HG03060 (cell line): ENCODE results near the gene NSL1.
"Not testable (repeated sequence)": the region's sequence is repeated elsewhere in the genome, so short reads cannot be mapped to it uniquely, and the experiment has no call there.

Experiments used
- ATAC-seq: cut with Tn5 transposase; IDR thresholded peaks from one replicate; pipeline ENCODE4 v1.9.1; 2021; ENCODE audit warnings: low read depth, moderate number of reproducible peaks; ENCODE audit not compliant: unreplicated experiment

Gene NSL1

GRCh38 chr1:212785871-212786270, 5.7 kb downstream of the NSL1 start:
- ATAC-seq, result no peak

- ATAC-seq, result no peak
These were observed 7.6 kb downstream of the NSL1 start for GRCh38 chr1:212783976-212784375.

GRCh38 chr1:212782422-212783154, 9.0 kb downstream of the NSL1 start:
- no peak for ATAC-seq

- ATAC-seq, result no peak
These were observed 10.4 kb downstream of the NSL1 start for GRCh38 chr1:212781225-212781624.

- ATAC-seq, result no peak
These were observed 10.8 kb downstream of the NSL1 start for GRCh38 chr1:212780759-212781158.

GRCh38 chr1:212779086-212779485, 12.5 kb downstream of the NSL1 start:
- ATAC-seq, result not testable (repeated sequence)

GRCh38 chr1:212777151-212777550, 14.4 kb downstream of the NSL1 start:
- no peak for ATAC-seq

- ATAC-seq, result no peak
These were observed 16.3 kb downstream of the NSL1 start for GRCh38 chr1:212775241-212775640.

- no peak for ATAC-seq
These were observed 17.0 kb downstream of the NSL1 start for GRCh38 chr1:212774584-212774983.

- ATAC-seq, result no peak
These were observed 18.6 kb downstream of the NSL1 start for GRCh38 chr1:212773011-212773410.

- ATAC-seq, result no peak
These were observed 20.2 kb downstream of the NSL1 start for GRCh38 chr1:212771341-212771740.

- ATAC-seq, result no peak
These were observed 22.0 kb downstream of the NSL1 start for GRCh38 chr1:212769459-212770167.

- not testable (repeated sequence) for ATAC-seq
These were observed 24.8 kb downstream of the NSL1 start for GRCh38 chr1:212766825-212767224.

GRCh38 chr1:212764718-212765281, 26.8 kb downstream of the NSL1 start:
- not testable (repeated sequence) for ATAC-seq

GRCh38 chr1:212762839-212763238, 28.7 kb downstream of the NSL1 start:
- ATAC-seq, result no peak

- no peak for ATAC-seq
These were observed 29.3 kb downstream of the NSL1 start for GRCh38 chr1:212762234-212762633.

GRCh38 chr1:212760126-212760823, 31.3 kb downstream of the NSL1 start:
- ATAC-seq, result no peak

- ATAC-seq, result no peak
These were observed 31.9 kb downstream of the NSL1 start for GRCh38 chr1:212759683-212760082.

GRCh38 chr1:212754680-212755079, 36.9 kb downstream of the NSL1 start:
- no peak for ATAC-seq

- ATAC-seq, result no peak
These were observed 37.4 kb downstream of the NSL1 start for GRCh38 chr1:212754193-212754592.

- ATAC-seq, result no peak
These were observed 37.8 kb downstream of the NSL1 start for GRCh38 chr1:212753749-212754148.
